HG03558 (cell line): ENCODE results near the gene SRGN.
A peak's percentile ranks its signal among the peaks of the same experiment; 100 is the strongest.

Experiments used
- ATAC-seq: cut with Tn5 transposase; IDR thresholded peaks from one replicate; pipeline ENCODE4 v1.9.1; 2021; ENCODE audit warnings: moderate number of reproducible peaks; ENCODE audit not compliant: unreplicated experiment; ENCODE audit errors: extremely low read depth

SRGN gene

GRCh38 chr10:69088801-69089501 is 1.0 kb downstream of the SRGN start:
- ATAC-seq: no peak

GRCh38 chr10:69089638-69090599 is 2.0 kb downstream of the SRGN start:
- no peak for ATAC-seq

GRCh38 chr10:69090685-69091084 is 2.8 kb downstream of the SRGN start:
- no peak for ATAC-seq

- ATAC-seq: no peak
Observed at GRCh38 chr10:69091143-69091651, 3.3 kb downstream of the SRGN start.

- peak; percentile 36 for ATAC-seq
Observed at GRCh38 chr10:69092959-69093850, 5.3 kb downstream of the SRGN start.

- no peak for ATAC-seq
Observed at GRCh38 chr10:69093933-69094332, 6.0 kb downstream of the SRGN start.

GRCh38 chr10:69096045-69096444 is 8.1 kb downstream of the SRGN start:
- no peak for ATAC-seq

- no peak for ATAC-seq
Observed at GRCh38 chr10:69097729-69098128, 9.8 kb downstream of the SRGN start.

GRCh38 chr10:69100136-69100872 is 12.4 kb downstream of the SRGN start:
- no peak for ATAC-seq

- no peak for ATAC-seq
Observed at GRCh38 chr10:69101451-69102095, 13.7 kb downstream of the SRGN start.

- no peak for ATAC-seq
Observed at GRCh38 chr10:69102440-69102839, 14.5 kb downstream of the SRGN start.

- no peak for ATAC-seq
Observed at GRCh38 chr10:69103784-69104183, 15.9 kb downstream of the SRGN start.

- ATAC-seq: no peak
Observed at GRCh38 chr10:69104994-69105790, 17.3 kb downstream of the SRGN start.

GRCh38 chr10:69107176-69107490 is 19.2 kb downstream of the SRGN start:
- ATAC-seq: no peak

GRCh38 chr10:69107699-69108098 is 19.8 kb downstream of the SRGN start:
- ATAC-seq: no peak

GRCh38 chr10:69119896-69120295 is 32.0 kb downstream of the SRGN start:
- no peak for ATAC-seq

GRCh38 chr10:69123306-69123746 is 35.4 kb downstream of the SRGN start:
- ATAC-seq: peak; percentile 13
